RWPE1 (cell line): ENCODE measurements around the gene NCAPD2.
A peak's percentile ranks its signal among the peaks of the same experiment; 100 is the strongest.

Experiments used
- CTCF ChIA-PET: fragments of 350-600 bp; sonication (Branson Sonifier 250); formaldehyde crosslinking; extraction: SDS; loops from one replicate; lab custom pipeline; 2021; lab: Yijun Ruan, JAX
- POLR2A ChIA-PET: fragments of 400-600 bp; formaldehyde crosslinking; extraction: SDS; loops from one replicate; lab custom pipeline; 2020; ENCODE audit warnings: antibody characterized with exemption; ENCODE audit not compliant: low non-redundant PET; lab: Yijun Ruan, JAX
- DNase-seq: peaks from one replicate; pipeline ENCODE4 v3.0.0; 2012; ENCODE audit warnings: low spot score
- H3K27ac ChIP-seq: fragments of 450-650 bp; 2 replicates; pipeline ENCODE4 v1.5.1; 2017
- TF ChIP-seq, protein P1 (sequence below): fragments of 450-650 bp; conservative IDR thresholded peaks from 2 replicates; pipeline ENCODE4 v1.5.1; 2017; ENCODE audit warnings: low read depth, mild to moderate bottlenecking

Gene NCAPD2

GRCh38 chr12:6537580-6538419 is 43.9 kb downstream of the NCAPD2 start:
- ChIA-PET POLR2A (interaction anchor here (1.5 kb wide), 1 partner anchor 45 kb away, joined by 3 read pairs; the partner anchor contains the start of gene MRPL51), CTCF (interaction anchor here (0.5 to 1.6 kb wide), 13 partner anchors 9 to 173 kb away, joined by 3 to 9 read pairs (median 4); partner anchors contain the start of genes TAPBPL and VAMP1)
- peak; percentile 46 for DNase-seq
- TF ChIP-seq, protein P1, sequence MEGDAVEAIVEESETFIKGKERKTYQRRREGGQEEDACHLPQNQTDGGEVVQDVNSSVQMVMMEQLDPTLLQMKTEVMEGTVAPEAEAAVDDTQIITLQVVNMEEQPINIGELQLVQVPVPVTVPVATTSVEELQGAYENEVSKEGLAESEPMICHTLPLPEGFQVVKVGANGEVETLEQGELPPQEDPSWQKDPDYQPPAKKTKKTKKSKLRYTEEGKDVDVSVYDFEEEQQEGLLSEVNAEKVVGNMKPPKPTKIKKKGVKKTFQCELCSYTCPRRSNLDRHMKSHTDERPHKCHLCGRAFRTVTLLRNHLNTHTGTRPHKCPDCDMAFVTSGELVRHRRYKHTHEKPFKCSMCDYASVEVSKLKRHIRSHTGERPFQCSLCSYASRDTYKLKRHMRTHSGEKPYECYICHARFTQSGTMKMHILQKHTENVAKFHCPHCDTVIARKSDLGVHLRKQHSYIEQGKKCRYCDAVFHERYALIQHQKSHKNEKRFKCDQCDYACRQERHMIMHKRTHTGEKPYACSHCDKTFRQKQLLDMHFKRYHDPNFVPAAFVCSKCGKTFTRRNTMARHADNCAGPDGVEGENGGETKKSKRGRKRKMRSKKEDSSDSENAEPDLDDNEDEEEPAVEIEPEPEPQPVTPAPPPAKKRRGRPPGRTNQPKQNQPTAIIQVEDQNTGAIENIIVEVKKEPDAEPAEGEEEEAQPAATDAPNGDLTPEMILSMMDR = peak; percentile 75
- H3K27ac ChIP-seq = peak overlapping the region; percentile 95

DNA sequence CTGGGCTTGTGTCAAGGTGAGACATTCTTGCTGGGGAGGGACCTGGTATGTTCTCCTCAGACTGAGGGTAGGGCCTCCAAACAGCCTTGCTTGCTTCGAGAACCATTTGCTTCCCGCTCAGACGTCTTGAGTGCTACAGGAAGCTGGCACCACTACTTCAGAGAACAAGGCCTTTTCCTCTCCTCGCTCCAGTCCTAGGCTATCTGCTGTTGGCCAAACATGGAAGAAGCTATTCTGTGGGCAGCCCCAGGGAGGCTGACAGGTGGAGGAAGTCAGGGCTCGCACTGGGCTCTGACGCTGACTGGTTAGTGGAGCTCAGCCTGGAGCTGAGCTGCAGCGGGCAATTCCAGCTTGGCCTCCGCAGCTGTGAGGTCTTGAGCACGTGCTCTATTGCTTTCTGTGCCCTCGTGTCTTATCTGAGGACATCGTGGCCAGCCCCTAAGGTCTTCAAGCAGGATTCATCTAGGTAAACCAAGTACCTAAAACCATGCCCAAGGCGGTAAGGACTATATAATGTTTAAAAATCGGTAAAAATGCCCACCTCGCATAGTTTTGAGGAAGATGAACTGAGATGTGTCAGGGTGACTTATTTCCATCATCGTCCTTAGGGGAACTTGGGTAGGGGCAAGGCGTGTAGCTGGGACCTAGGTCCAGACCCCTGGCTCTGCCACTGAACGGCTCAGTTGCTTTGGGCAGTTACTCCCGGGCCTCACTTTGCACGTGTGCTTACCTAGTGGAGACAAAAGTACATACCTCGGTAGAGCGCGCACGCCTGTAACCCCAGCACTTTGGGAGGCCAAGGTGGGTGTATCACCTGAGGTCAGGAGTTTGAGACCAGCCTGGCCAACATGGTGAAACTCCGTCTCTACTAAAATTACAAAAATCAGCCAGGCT is 44.8 kb downstream of the NCAPD2 start:
- peak overlapping the region; percentile 95 for H3K27ac ChIP-seq
- no peak for DNase-seq
- ChIA-PET POLR2A (interaction anchor here (1.5 kb wide), 1 partner anchor 46 kb away, joined by 3 read pairs; the partner anchor contains the start of gene MRPL51), CTCF (interaction anchor here (0.6 to 1.6 kb wide), 10 partner anchors 9 to 333 kb away, joined by 3 to 9 read pairs (median 4); partner anchors contain the start of gene VAMP1)
- TF ChIP-seq, protein P1 = no peak

- CTCF ChIA-PET = interaction anchor here (1.1 to 1.5 kb wide), 4 partner anchors 11 to 333 kb away, joined by 3 to 8 read pairs (median 5); no protein-coding TSS in a partner anchor
- TF ChIP-seq, protein P1 = no peak
- no peak for DNase-seq
- POLR2A ChIA-PET = interaction anchor here (0.5 to 0.8 kb wide), 2 partner anchors 25 to 251 kb away, joined by 3 read pairs; no protein-coding TSS in a partner anchor
- peak overlapping the region; percentile 95 for H3K27ac ChIP-seq
Measured at GRCh38 chr12:6539314-6539682, 45.4 kb downstream of the NCAPD2 start.

GRCh38 chr12:6539707-6540134 is 45.8 kb downstream of the NCAPD2 start:
- DNase-seq = no peak
- TF ChIP-seq, protein P1 = no peak
- ChIA-PET POLR2A (interaction anchor here (0.5 to 0.8 kb wide), 3 partner anchors 24 to 252 kb away, joined by 3 to 4 read pairs (median 3); no protein-coding TSS in a partner anchor), CTCF (interaction anchor here (0.7 to 1.5 kb wide), 7 partner anchors 10 to 343 kb away, joined by 3 to 8 read pairs (median 4); no protein-coding TSS in a partner anchor)
- H3K27ac ChIP-seq = peak overlapping the region; percentile 95

- H3K27ac ChIP-seq = peak overlapping the region; percentile 95
- DNase-seq = peak; percentile 95
- TF ChIP-seq, protein P1 = no peak
- CTCF ChIA-PET = interaction anchor here (0.7 to 1.4 kb wide), 6 partner anchors 10 to 342 kb away, joined by 3 to 8 read pairs (median 4); no protein-coding TSS in a partner anchor
- POLR2A ChIA-PET = interaction anchor here (0.5 to 0.8 kb wide), 2 partner anchors 24 to 43 kb away, joined by 3 to 4 read pairs; no protein-coding TSS in a partner anchor
Measured at GRCh38 chr12:6540181-6540877, 46.4 kb downstream of the NCAPD2 start.
